Liver (tissue), 9 donors: ENCODE measurements around the gene ZFP64. TPM values are rescaled to one million over a fixed set of nuclear protein-coding genes. Genes with fewer than 3 reads are reported as not detected.
"Not testable (repeated sequence)": the region's sequence is repeated elsewhere in the genome, so short reads cannot be mapped to it uniquely, and the experiment has no call there.

Experiments
- DNase-seq: peaks from one replicate; pipeline ENCODE4 v3.0.0-alpha.2; 2017; ENCODE audit warnings: low spot score
- H3K27ac ChIP-seq, 2 donors: one replicate each; pipeline ENCODE4 v1.7.0; 2013; ENCODE audit warnings: inconsistent platforms in 2 of 2, low read length in 2 of 2, control low read depth in 1 of 2, low read depth in 1 of 2, mild to moderate bottlenecking in 1 of 2
- H3K27me3 ChIP-seq, 4 donors: one replicate each; pipeline versions ENCODE4 v1.6.1 to v1.7.0; 2013; ENCODE audit warnings: low read length in 3 of 4, inconsistent platforms in 1 of 4, mild to moderate bottlenecking in 1 of 4, moderate library complexity in 1 of 4; ENCODE audit not compliant: control insufficient read depth in 4 of 4, insufficient read depth in 4 of 4
- H3K36me3 ChIP-seq, 4 donors: one replicate each; pipeline versions ENCODE4 v1.6.1 to v1.7.0; 2013; ENCODE audit warnings: low read length in 3 of 4, mild to moderate bottlenecking in 3 of 4, low read depth in 1 of 4, moderate library complexity in 1 of 4; ENCODE audit not compliant: control insufficient read depth in 4 of 4, insufficient read depth in 3 of 4
- H3K4me1 ChIP-seq, 4 donors: one replicate each; pipeline versions ENCODE4 v1.6.1 to v1.7.0; 2013; ENCODE audit warnings: low read length in 3 of 4, mild to moderate bottlenecking in 3 of 4, moderate library complexity in 1 of 4; ENCODE audit not compliant: control insufficient read depth in 4 of 4, insufficient read depth in 4 of 4
- H3K4me3 ChIP-seq, 3 donors: one replicate each; pipeline versions ENCODE4 v1.6.1 to v1.7.0; 2013; ENCODE audit warnings: low read length in 3 of 3, control low read depth in 1 of 3, low read depth in 1 of 3, mild to moderate bottlenecking in 1 of 3
- H3K9ac ChIP-seq, 2 donors: one replicate each; pipeline ENCODE4 v1.7.0; 2013; ENCODE audit warnings: low read length in 2 of 2, mild to moderate bottlenecking in 2 of 2, moderate library complexity in 2 of 2, control low read depth in 1 of 2, low read depth in 1 of 2
- H3K9me3 ChIP-seq, 4 donors: one replicate each; pipeline versions ENCODE4 v1.6.1 to v1.7.0; 2013; ENCODE audit warnings: low read length in 3 of 4; ENCODE audit not compliant: control insufficient read depth in 4 of 4
- EGR1 ChIP-seq, 2 donors: IDR thresholded peaks; 2 replicates each; pipeline ENCODE4 v1.6.1; 2016 to 2018; ENCODE audit warnings: antibody characterized with exemption in 2 of 2, low read depth in 2 of 2
- GABPA ChIP-seq, 2 donors: IDR thresholded peaks in 1 of 2; conservative IDR thresholded peaks in 1 of 2; 2 replicates each; pipeline ENCODE4 v1.6.1; 2016; ENCODE audit warnings: antibody characterized with exemption in 2 of 2, mild to moderate bottlenecking in 1 of 2, moderate library complexity in 1 of 2
- HNF4A ChIP-seq, 2 donors: conservative IDR thresholded peaks; 2 replicates each; pipeline ENCODE4 v1.6.1; 2016; ENCODE audit warnings: antibody characterized with exemption in 2 of 2, mild to moderate bottlenecking in 2 of 2
- HNF4G ChIP-seq: IDR thresholded peaks from 2 replicates; pipeline ENCODE4 v1.6.1; 2016; ENCODE audit warnings: antibody characterized with exemption
- JUND ChIP-seq, 2 donors: IDR thresholded peaks; 2 replicates each; pipeline ENCODE4 v1.6.1; 2016; ENCODE audit warnings: antibody characterized with exemption in 2 of 2
- NR2F2 ChIP-seq: IDR thresholded peaks from 2 replicates; pipeline ENCODE4 v1.6.1; 2016; ENCODE audit warnings: antibody characterized with exemption
- RXRA ChIP-seq, 2 donors: IDR thresholded peaks; 2 replicates each; pipeline ENCODE4 v1.6.1; 2017 to 2018; ENCODE audit warnings: antibody characterized with exemption in 2 of 2, mild to moderate bottlenecking in 1 of 2
- TAF1 ChIP-seq: conservative IDR thresholded peaks from 2 replicates; pipeline ENCODE4 v1.6.1; 2016; ENCODE audit warnings: antibody characterized with exemption, mild to moderate bottlenecking
- YY1 ChIP-seq: IDR thresholded peaks from 2 replicates; pipeline ENCODE4 v1.6.1; 2016; ENCODE audit warnings: antibody characterized with exemption, mild to moderate bottlenecking
- WGBS: extraction: QIAGEN DNeasy Blood & Tissue Kit; methylation state at CpG from one replicate; pipeline ENCODE4 v1.1.7; 2013; 5-methylcytosine and 5-hydroxymethylcytosine counted together
- polyA plus RNA-seq, 2 donors: library from polyadenylated mRNA; stranded (reverse) in 1 of 2; unstranded in 1 of 2; fragments of 200-250 nt in 1 of 2; fragments of >200 nt in 1 of 2; fragmentation: Nextera tagmentation in 1 of 2; extraction: Ambion mirVana in 1 of 2; gene quantifications; one replicate each; pipeline versions ENCODE4 v1.2.1 to v1.2.3, GENCODE V29; 2013 to 2015
- total RNA-seq, 2 donors: library from RNA; depleted of rRNA; stranded (reverse); fragments of >200 nt; gene quantifications; one replicate each; pipeline ENCODE4 v1.2.3, GENCODE V29; 2014
- TF ChIP-seq, protein P1 (sequence below): fragments of 150-350 bp; IDR thresholded peaks from 2 replicates; pipeline ENCODE4 v1.5.1; 2017; ENCODE audit warnings: improper control_type of control experiment, low read depth, low read length; ENCODE audit not compliant: missing input control
- TF ChIP-seq, protein P2 (sequence below): IDR thresholded peaks from 2 replicates; pipeline ENCODE4 v1.6.1; 2016; ENCODE audit warnings: antibody characterized with exemption
- TF ChIP-seq, protein P3 (sequence below): IDR thresholded peaks from 2 replicates; pipeline ENCODE4 v1.6.1; 2016; ENCODE audit warnings: antibody characterized with exemption
- TF ChIP-seq, protein P4 (sequence below): IDR thresholded peaks from 2 replicates; pipeline ENCODE4 v1.6.1; 2016; ENCODE audit warnings: antibody characterized with exemption
- TF ChIP-seq, protein P5 (sequence below): IDR thresholded peaks from 2 replicates; pipeline ENCODE4 v1.6.1; 2016; ENCODE audit warnings: antibody characterized with exemption, mild to moderate bottlenecking
- donor health status: healthy.
- donor health status: healthy.
- donor health status: healthy.
- donor health status: healthy.
- donor health status: healthy.

Gene ZFP64
- total and polyA plus RNA-seq, 4 donors = 3.2 to 6.3 (median 4.9) TPM

DNA sequence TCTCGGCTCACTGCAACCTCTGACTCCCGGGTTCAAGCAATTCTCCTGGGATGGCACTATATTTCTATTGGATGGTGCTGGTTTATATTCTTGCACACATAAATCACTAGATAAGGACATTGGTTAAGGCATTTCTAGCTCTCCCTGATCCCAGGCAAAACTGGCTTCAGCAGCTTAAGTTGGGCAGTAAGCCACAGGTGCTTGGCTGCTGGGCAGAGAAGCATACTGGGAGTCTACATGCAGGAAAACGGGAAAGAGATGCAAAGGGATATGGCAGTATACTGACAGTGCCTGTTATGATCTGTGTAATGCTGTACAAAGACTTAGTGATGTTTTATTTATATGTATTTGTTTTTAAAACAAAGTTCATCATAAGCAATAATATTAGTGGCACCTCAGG lies 33.3 kb upstream of the ZFP64 start:
- no peak for TF ChIP-seq JUND (IDR thresholded peaks at IDR 0.05)
- no peak for TF ChIP-seq HNF4G
- no peak for TF ChIP-seq GABPA (IDR thresholded peaks at IDR 0.05 in 1 of 2, conservative IDR thresholded peaks at IDR 0.05 in 1 of 2)
- no peak for TF ChIP-seq EGR1 (IDR thresholded peaks at IDR 0.05; ENCODE audit: low read depth in 2 of 2)
- TF ChIP-seq, protein P1, sequence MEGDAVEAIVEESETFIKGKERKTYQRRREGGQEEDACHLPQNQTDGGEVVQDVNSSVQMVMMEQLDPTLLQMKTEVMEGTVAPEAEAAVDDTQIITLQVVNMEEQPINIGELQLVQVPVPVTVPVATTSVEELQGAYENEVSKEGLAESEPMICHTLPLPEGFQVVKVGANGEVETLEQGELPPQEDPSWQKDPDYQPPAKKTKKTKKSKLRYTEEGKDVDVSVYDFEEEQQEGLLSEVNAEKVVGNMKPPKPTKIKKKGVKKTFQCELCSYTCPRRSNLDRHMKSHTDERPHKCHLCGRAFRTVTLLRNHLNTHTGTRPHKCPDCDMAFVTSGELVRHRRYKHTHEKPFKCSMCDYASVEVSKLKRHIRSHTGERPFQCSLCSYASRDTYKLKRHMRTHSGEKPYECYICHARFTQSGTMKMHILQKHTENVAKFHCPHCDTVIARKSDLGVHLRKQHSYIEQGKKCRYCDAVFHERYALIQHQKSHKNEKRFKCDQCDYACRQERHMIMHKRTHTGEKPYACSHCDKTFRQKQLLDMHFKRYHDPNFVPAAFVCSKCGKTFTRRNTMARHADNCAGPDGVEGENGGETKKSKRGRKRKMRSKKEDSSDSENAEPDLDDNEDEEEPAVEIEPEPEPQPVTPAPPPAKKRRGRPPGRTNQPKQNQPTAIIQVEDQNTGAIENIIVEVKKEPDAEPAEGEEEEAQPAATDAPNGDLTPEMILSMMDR = no peak
- TF ChIP-seq, protein P2, sequence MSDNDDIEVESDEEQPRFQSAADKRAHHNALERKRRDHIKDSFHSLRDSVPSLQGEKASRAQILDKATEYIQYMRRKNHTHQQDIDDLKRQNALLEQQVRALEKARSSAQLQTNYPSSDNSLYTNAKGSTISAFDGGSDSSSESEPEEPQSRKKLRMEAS = no peak
- TF ChIP-seq, protein P3, sequence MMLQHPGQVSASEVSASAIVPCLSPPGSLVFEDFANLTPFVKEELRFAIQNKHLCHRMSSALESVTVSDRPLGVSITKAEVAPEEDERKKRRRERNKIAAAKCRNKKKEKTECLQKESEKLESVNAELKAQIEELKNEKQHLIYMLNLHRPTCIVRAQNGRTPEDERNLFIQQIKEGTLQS = no peak
- no peak for TF ChIP-seq YY1
- no peak for TF ChIP-seq TAF1
- TF ChIP-seq, protein P4, sequence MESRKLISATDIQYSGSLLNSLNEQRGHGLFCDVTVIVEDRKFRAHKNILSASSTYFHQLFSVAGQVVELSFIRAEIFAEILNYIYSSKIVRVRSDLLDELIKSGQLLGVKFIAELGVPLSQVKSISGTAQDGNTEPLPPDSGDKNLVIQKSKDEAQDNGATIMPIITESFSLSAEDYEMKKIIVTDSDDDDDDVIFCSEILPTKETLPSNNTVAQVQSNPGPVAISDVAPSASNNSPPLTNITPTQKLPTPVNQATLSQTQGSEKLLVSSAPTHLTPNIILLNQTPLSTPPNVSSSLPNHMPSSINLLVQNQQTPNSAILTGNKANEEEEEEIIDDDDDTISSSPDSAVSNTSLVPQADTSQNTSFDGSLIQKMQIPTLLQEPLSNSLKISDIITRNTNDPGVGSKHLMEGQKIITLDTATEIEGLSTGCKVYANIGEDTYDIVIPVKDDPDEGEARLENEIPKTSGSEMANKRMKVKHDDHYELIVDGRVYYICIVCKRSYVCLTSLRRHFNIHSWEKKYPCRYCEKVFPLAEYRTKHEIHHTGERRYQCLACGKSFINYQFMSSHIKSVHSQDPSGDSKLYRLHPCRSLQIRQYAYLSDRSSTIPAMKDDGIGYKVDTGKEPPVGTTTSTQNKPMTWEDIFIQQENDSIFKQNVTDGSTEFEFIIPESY = no peak
- TF ChIP-seq, protein P5, sequence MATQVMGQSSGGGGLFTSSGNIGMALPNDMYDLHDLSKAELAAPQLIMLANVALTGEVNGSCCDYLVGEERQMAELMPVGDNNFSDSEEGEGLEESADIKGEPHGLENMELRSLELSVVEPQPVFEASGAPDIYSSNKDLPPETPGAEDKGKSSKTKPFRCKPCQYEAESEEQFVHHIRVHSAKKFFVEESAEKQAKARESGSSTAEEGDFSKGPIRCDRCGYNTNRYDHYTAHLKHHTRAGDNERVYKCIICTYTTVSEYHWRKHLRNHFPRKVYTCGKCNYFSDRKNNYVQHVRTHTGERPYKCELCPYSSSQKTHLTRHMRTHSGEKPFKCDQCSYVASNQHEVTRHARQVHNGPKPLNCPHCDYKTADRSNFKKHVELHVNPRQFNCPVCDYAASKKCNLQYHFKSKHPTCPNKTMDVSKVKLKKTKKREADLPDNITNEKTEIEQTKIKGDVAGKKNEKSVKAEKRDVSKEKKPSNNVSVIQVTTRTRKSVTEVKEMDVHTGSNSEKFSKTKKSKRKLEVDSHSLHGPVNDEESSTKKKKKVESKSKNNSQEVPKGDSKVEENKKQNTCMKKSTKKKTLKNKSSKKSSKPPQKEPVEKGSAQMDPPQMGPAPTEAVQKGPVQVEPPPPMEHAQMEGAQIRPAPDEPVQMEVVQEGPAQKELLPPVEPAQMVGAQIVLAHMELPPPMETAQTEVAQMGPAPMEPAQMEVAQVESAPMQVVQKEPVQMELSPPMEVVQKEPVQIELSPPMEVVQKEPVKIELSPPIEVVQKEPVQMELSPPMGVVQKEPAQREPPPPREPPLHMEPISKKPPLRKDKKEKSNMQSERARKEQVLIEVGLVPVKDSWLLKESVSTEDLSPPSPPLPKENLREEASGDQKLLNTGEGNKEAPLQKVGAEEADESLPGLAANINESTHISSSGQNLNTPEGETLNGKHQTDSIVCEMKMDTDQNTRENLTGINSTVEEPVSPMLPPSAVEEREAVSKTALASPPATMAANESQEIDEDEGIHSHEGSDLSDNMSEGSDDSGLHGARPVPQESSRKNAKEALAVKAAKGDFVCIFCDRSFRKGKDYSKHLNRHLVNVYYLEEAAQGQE = no peak
- no peak for TF ChIP-seq NR2F2
- TF ChIP-seq HNF4A (conservative IDR thresholded peaks at IDR 0.05) = no peak
- TF ChIP-seq RXRA (IDR thresholded peaks at IDR 0.05) = no peak
- Histone ChIP-seq H3K36me3 (no peaks in the 10 kb centered on the region), H3K4me3 (no peak overlapping the region), H3K9ac (no peak overlapping the region), H3K9me3 (peaks cover 0 to 4% (median 3%) of the 10 kb centered on the region in 4 donors), H3K4me1 (peaks cover 0 to 2% (median 0%) of the 10 kb centered on the region in 4 donors), H3K27me3 (no peaks in the 10 kb centered on the region), H3K27ac (no peak overlapping the region)
- no peak for DNase-seq
- WGBS = 54% methylated on average over 3 of the region's 3 CpGs

DNA sequence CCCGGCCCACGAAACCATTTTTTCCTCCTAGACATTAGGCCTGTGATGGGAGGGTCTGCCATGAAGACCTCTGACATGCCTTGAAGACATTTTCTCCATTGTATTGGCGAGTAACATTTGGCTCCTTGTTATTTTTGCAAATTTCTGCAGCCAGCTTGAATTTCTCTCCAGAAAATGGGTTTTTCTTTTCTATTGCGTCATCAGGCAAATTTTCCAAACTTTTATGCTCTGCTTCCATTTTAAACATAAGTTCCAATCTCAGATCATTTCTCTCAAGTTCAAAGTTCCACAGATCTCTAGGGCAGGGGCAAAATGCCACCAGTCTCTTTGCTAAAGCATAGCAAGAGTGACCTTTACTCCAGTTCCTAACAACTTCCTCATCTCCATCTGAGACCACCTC lies 29.8 kb upstream of the ZFP64 start:
- DNase-seq, H3K36me3 ChIP-seq, H3K9me3 ChIP-seq, H3K27ac ChIP-seq, H3K4me3 ChIP-seq, H3K27me3 ChIP-seq, H3K9ac ChIP-seq, H3K4me1 ChIP-seq: not testable (repeated sequence)
- 89% methylated on average over 4 of the region's 4 CpGs for WGBS

DNA sequence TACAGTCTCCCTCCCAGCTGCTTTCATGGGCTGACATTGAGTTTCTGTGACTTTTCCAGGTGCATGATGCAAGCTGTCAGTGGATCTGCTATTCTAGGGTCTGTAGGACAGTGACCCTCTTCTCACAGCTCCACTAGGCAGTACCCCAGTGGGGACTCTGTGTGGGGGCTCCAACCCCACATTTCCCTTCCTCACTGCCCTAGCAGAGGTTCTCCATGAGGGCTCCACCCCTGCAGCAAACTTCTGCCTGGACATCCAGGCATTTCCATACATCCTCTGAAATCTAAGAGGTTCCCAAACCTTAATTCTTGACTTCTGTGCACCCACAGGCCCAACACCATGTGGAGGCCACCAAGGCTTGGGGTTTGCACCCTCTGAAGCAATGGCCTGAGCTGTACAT lies 29.3 kb upstream of the ZFP64 start:
- not testable (repeated sequence) for H3K4me3 ChIP-seq, DNase-seq, H3K9ac ChIP-seq, H3K9me3 ChIP-seq, H3K27me3 ChIP-seq, H3K36me3 ChIP-seq, H3K27ac ChIP-seq, H3K4me1 ChIP-seq
